Glomerular visceral epithelial cell (primary cell): ENCODE data around the gene C14orf93.
A peak's percentile ranks its signal among the peaks of the same experiment; 100 is the strongest.

Experiments used
- DNase-seq: peaks from one replicate; pipeline ENCODE4 v3.0.0-alpha.2; 2016; ENCODE audit errors: extremely low spot score

The C14orf93 gene

GRCh38 chr14:22994762-22995275, 15.1 kb downstream of the C14orf93 start:
- peak; percentile 56 for DNase-seq

GRCh38 chr14:22993517-22993916, 16.4 kb downstream of the C14orf93 start:
- DNase-seq, result no peak

GRCh38 chr14:22991852-22992251, 18.1 kb downstream of the C14orf93 start:
- DNase-seq, result no peak

- DNase-seq, result no peak
Measured at GRCh38 chr14:22987291-22987690, 22.7 kb downstream of the C14orf93 start.

GRCh38 chr14:22986508-22987054, 23.4 kb downstream of the C14orf93 start:
- DNase-seq, result peak; percentile 84

- DNase-seq, result no peak
Measured at GRCh38 chr14:22985894-22986507, 23.9 kb downstream of the C14orf93 start.

GRCh38 chr14:22984959-22985658, 24.8 kb downstream of the C14orf93 start:
- DNase-seq, result no peak

- DNase-seq, result peak; percentile 95
Measured at GRCh38 chr14:22982477-22983245, 27.3 kb downstream of the C14orf93 start, which contains the start of gene AJUBA. AJUBA (minus strand) TSS chr14:22982551; CDS start chr14:22982266, 285 bp downstream.

GRCh38 chr14:22981876-22982476, 28.0 kb downstream of the C14orf93 start:
- DNase-seq, result no peak

- no peak for DNase-seq
Measured at GRCh38 chr14:22981090-22981875, 28.7 kb downstream of the C14orf93 start.

- peak; percentile 87 for DNase-seq
Measured at GRCh38 chr14:22980672-22981089, 29.3 kb downstream of the C14orf93 start.

- peak; percentile 72 for DNase-seq
Measured at GRCh38 chr14:22979748-22980392, 30.1 kb downstream of the C14orf93 start.

- DNase-seq, result peak; percentile 34
Measured at GRCh38 chr14:22978981-22979671, 30.8 kb downstream of the C14orf93 start.

- DNase-seq, result no peak
Measured at GRCh38 chr14:22978487-22978837, 31.5 kb downstream of the C14orf93 start.

- DNase-seq, result peak; percentile 98
Measured at GRCh38 chr14:22977684-22978486, 32.1 kb downstream of the C14orf93 start.

- DNase-seq, result no peak
Measured at GRCh38 chr14:22977434-22977683, 32.6 kb downstream of the C14orf93 start.

GRCh38 chr14:22976620-22977433, 33.1 kb downstream of the C14orf93 start:
- peak; percentile 84 for DNase-seq
